Measurements from ENCODE around the gene MAPRE2.

- TF ChIP-seq POLR2AphosphoS5 (IDR thresholded peaks at IDR 0.05) (no peak), EP300 (IDR thresholded peaks at IDR 0.05) (no peak)
- TF ChIP-seq, protein P1, sequence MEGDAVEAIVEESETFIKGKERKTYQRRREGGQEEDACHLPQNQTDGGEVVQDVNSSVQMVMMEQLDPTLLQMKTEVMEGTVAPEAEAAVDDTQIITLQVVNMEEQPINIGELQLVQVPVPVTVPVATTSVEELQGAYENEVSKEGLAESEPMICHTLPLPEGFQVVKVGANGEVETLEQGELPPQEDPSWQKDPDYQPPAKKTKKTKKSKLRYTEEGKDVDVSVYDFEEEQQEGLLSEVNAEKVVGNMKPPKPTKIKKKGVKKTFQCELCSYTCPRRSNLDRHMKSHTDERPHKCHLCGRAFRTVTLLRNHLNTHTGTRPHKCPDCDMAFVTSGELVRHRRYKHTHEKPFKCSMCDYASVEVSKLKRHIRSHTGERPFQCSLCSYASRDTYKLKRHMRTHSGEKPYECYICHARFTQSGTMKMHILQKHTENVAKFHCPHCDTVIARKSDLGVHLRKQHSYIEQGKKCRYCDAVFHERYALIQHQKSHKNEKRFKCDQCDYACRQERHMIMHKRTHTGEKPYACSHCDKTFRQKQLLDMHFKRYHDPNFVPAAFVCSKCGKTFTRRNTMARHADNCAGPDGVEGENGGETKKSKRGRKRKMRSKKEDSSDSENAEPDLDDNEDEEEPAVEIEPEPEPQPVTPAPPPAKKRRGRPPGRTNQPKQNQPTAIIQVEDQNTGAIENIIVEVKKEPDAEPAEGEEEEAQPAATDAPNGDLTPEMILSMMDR (IDR thresholded peaks at IDR 0.05) = no peak
These were observed 96.4 kb downstream of the MAPRE2 start for GRCh38 chr18:35137632-35138031.
